ENCODE measurements around the gene TMEM184B.

Gene TMEM184B

GRCh38 chr22:38203855-38204514 is 68.8 kb downstream of the TMEM184B start:
- TF ChIP-seq CTCF (IDR thresholded peaks at IDR 0.05; ENCODE audit: low read depth, low read length) = no peak
- peak; percentile 51 for DNase-seq (ENCODE audit: low read depth, low spot score)
- in situ Hi-C loops (cut with HindIII; ENCODE audit: low sequenced_read_pairs) = no loop called here
- no peak overlapping the region for H3K4me3 ChIP-seq (ENCODE audit: low read depth, low read length)

- in situ Hi-C loops (cut with HindIII; ENCODE audit: low sequenced_read_pairs) = no loop called here
- TF ChIP-seq CTCF (IDR thresholded peaks at IDR 0.05; ENCODE audit: low read depth, low read length) = no peak
- peak; percentile 34 for DNase-seq (ENCODE audit: low read depth, low spot score)
Measured at GRCh38 chr22:38203090-38203810, 69.6 kb downstream of the TMEM184B start.

GRCh38 chr22:38202437-38203089 is 70.2 kb downstream of the TMEM184B start:
- in situ Hi-C loops (cut with HindIII; ENCODE audit: low sequenced_read_pairs) = no loop called here
- H3K4me3 ChIP-seq (ENCODE audit: low read depth, low read length) = peak overlapping the region; percentile 68
- peak; percentile 90 for DNase-seq (ENCODE audit: low read depth, low spot score)
- no peak for TF ChIP-seq CTCF (IDR thresholded peaks at IDR 0.05; ENCODE audit: low read depth, low read length)

More at GRCh38 chr22:38203090-38203810, 69.6 kb downstream of the TMEM184B start:
- peak overlapping the region; percentile 68 for H3K4me3 ChIP-seq (ENCODE audit: low read depth, low read length)

DNA sequence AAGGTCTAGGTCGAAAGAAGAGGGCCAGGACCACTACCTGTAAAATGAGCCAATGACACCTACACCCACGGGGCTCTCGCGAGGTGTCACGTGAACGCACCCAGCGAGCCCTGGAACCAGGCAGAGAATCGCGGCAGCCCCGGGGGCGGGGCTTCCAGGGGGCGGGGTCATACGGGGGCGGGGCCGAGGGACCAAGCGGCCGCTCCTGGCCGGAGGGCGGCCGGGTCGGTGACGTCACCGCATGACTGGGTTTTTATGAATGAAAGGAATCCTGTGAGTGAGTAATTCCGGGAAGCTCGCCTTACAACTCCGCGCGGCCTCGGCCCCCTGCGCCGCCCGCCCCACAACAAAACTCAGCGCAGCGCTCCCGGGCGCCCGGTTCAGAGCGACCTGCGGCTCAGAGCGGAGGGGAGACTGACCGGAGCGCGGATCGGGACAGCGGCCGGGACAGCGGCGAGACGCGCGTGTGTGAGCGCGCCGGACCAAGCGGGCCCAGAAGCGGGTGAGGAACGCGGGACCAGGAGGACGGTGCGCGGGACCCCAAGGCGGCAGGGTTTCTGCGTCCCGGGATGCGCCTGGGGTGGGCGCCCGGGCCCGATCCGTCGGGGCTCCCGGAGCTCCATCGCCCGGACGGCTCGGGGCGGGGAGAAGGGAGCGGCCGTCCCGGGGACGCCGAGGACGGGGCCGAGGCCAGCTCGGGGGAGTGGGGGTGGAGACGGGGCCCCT is 70.9 kb downstream of the TMEM184B start, which contains the start of gene MAFF:
TSS of gene MAFF (plus strand) at position 284 of the 726 bp plus-strand sequence. CDS start 11,860 bp downstream, outside the sequence.
- DNase-seq (ENCODE audit: low read depth, low spot score) = peak; percentile 99
- in situ Hi-C loops (cut with HindIII; ENCODE audit: low sequenced_read_pairs) = no loop called here
- peak within 1 kb of the TSS; percentile 68 for H3K4me3 ChIP-seq (ENCODE audit: low read depth, low read length)
- no peak for TF ChIP-seq CTCF (IDR thresholded peaks at IDR 0.05; ENCODE audit: low read depth, low read length)

DNA sequence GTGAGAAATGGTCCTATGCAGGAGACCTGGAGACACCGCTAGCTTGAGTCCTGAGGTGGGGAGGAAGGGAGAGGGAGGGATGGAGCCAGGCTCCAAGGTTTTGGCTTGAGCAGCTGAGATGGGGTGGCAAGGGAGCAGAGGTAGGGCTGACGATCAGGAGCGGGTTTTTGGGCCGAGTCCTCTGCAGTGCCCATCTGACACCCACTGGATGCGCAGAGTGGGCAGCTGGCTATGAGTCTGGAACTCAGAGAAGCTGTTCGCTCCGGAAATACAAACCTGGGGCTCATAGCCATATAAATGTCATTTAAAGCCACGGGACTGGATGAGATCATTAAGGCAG is 71.5 kb downstream of the TMEM184B start:
- in situ Hi-C loops (cut with HindIII; ENCODE audit: low sequenced_read_pairs) = no loop called here
- no peak for TF ChIP-seq CTCF (IDR thresholded peaks at IDR 0.05; ENCODE audit: low read depth, low read length)
- DNase-seq (ENCODE audit: low read depth, low spot score) = no peak
- peak overlapping the region; percentile 42 for H3K4me3 ChIP-seq (ENCODE audit: low read depth, low read length)

Data from astrocyte of the spinal cord (primary cell).